Measurements from ENCODE around the gene INPP4B. TPM values are rescaled to one million over a fixed set of nuclear protein-coding genes. Genes with fewer than 3 reads are reported as not detected.

The INPP4B gene
- total RNA-seq, 1 experiment from 2014 or later, result 41.0 TPM

DNA sequence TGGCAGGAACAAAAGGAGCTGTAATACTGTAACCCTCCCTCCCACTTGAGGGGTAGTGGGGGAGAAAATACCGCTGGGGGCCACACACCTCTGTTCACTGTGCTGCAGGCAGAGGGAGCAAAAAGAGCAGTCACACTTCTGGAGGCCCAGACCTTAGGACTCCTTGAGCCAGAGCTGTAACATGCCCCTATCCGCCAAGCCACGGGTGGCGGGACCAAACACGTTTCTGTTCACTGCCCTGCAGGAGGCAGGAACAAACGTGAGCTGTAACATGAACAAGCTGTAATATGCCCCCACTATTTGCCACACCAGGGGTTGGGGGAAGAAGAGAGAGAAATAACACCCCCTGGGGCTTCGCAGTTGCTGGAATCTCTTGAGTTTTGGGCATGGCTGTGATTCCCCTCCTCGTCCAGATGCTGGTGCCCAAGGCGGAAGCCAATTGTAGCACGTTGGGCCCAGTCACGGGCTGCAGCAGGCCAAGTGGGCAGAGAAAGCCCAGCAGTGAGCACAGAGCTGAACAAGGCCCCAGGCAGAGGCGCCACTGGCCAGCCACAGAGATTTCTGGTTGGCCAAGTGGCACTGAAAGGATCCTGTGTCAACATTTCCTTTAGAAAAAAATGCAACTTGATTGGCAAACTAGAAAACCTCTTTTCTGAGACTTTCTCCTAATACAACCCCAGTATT lies 509.7 kb downstream of the INPP4B start:
- Histone ChIP-seq H3K4me1 (ENCODE audit: insufficient read depth, low read length) (no peaks in the 10 kb centered on the region), H3K27me3 (ENCODE audit: low read length) (no peaks in the 10 kb centered on the region), H3K4me3 (ENCODE audit: low read length) (no peak overlapping the region), H3K9ac (ENCODE audit: low read length) (no peak overlapping the region), H4K20me1 (ENCODE audit: low read length) (no peaks in the 10 kb centered on the region), H3K9me2 (replicated peaks; ENCODE audit: low read length) (no peaks in the 10 kb centered on the region), H3K9me3 (ENCODE audit: low read length) (no peaks in the 10 kb centered on the region), H2AFZ (ENCODE audit: low read length) (no peak overlapping the region), H3K4me2 (ENCODE audit: low read length) (no peak overlapping the region), H3K79me2 (ENCODE audit: low read length) (no peaks in the 10 kb centered on the region), H3K27ac (ENCODE audit: low read length) (no peak overlapping the region), H3K36me3 (ENCODE audit: low read depth, low read length) (0 out of 2 replicates have a peak, but pooled peaks cover 3% of the 10 kb centered on the region), H3F3A (ENCODE audit: low read length, unreplicated experiment) (no peaks in the 10 kb centered on the region)
- ChIA-PET POLR2A (ENCODE audit: unreplicated experiment) (no interaction called here), CTCF (no interaction called here)
- intact Hi-C loops (cut with micrococcal nuclease), result no loop called here
- ATAC-seq, result no peak
- BruUV-seq (replicated peaks), result no TSS peak
- no peak for TF ChIP-seq EZH2 (IDR thresholded peaks at IDR 0.05; ENCODE audit: low read length, unreplicated experiment)
- TF ChIP-seq EZH2phosphoT487 (IDR thresholded peaks at IDR 0.05; ENCODE audit: borderline replicate concordance, low read length), result no peak
- TF ChIP-seq CTCF (conservative IDR thresholded peaks at IDR 0.05; ENCODE audit: low read depth, low read length), result no peak
- DNase-seq, result no peak

GRCh38 chr4:142334931-142335330 lies 511.2 kb downstream of the INPP4B start:
- no peaks in the 10 kb centered on the region for H3F3A ChIP-seq (ENCODE audit: low read length, unreplicated experiment)
- ChIA-PET CTCF (no interaction called here), POLR2A (ENCODE audit: unreplicated experiment) (no interaction called here)
- DNase-seq (no peak), ATAC-seq (no peak)
- H3K27me3 ChIP-seq (ENCODE audit: low read length), result no peaks in the 10 kb centered on the region
- no peak overlapping the region for H3K4me2 ChIP-seq (ENCODE audit: low read length)
- no TSS peak for BruUV-seq (replicated peaks)
- 0 out of 2 replicates have a peak, but pooled peaks cover 3% of the 10 kb centered on the region for H3K36me3 ChIP-seq (ENCODE audit: low read depth, low read length)
- H3K9ac ChIP-seq (ENCODE audit: low read length), result no peak overlapping the region
- no peak overlapping the region for H2AFZ ChIP-seq (ENCODE audit: low read length)
- no peaks in the 10 kb centered on the region for H3K9me2 ChIP-seq (replicated peaks; ENCODE audit: low read length)
- no peak overlapping the region for H3K27ac ChIP-seq (ENCODE audit: low read length)
- intact Hi-C loops (cut with micrococcal nuclease), result no loop called here
- no peaks in the 10 kb centered on the region for H3K4me1 ChIP-seq (ENCODE audit: insufficient read depth, low read length)
- H3K79me2 ChIP-seq (ENCODE audit: low read length), result no peaks in the 10 kb centered on the region
- TF ChIP-seq EZH2 (IDR thresholded peaks at IDR 0.05; ENCODE audit: low read length, unreplicated experiment) (no peak), CTCF (conservative IDR thresholded peaks at IDR 0.05; ENCODE audit: low read depth, low read length) (no peak), EZH2phosphoT487 (IDR thresholded peaks at IDR 0.05; ENCODE audit: borderline replicate concordance, low read length) (no peak)
- H4K20me1 ChIP-seq (ENCODE audit: low read length), result no peaks in the 10 kb centered on the region
- no peak overlapping the region for H3K4me3 ChIP-seq (ENCODE audit: low read length)
- no peaks in the 10 kb centered on the region for H3K9me3 ChIP-seq (ENCODE audit: low read length)

- intact Hi-C loops (cut with micrococcal nuclease), result no loop called here
- BruUV-seq (replicated peaks), result no TSS peak
- ChIA-PET CTCF (no interaction called here), POLR2A (ENCODE audit: unreplicated experiment) (interaction anchor here (0.6 kb wide), 1 partner anchor 135 kb away, joined by 3 read pairs; no protein-coding TSS in a partner anchor)
- Histone ChIP-seq H3K27ac (ENCODE audit: low read length) (no peak overlapping the region), H3K9ac (ENCODE audit: low read length) (no peak overlapping the region), H3K4me2 (ENCODE audit: low read length) (no peak overlapping the region), H3K27me3 (ENCODE audit: low read length) (no peaks in the 10 kb centered on the region), H3K4me3 (ENCODE audit: low read length) (no peak overlapping the region), H3K9me2 (replicated peaks; ENCODE audit: low read length) (no peaks in the 10 kb centered on the region), H3K4me1 (ENCODE audit: insufficient read depth, low read length) (no peaks in the 10 kb centered on the region), H3F3A (ENCODE audit: low read length, unreplicated experiment) (no peaks in the 10 kb centered on the region), H3K9me3 (ENCODE audit: low read length) (no peaks in the 10 kb centered on the region), H4K20me1 (ENCODE audit: low read length) (no peaks in the 10 kb centered on the region), H3K79me2 (ENCODE audit: low read length) (no peaks in the 10 kb centered on the region), H3K36me3 (ENCODE audit: low read depth, low read length) (0 out of 2 replicates have a peak, but pooled peaks cover 3% of the 10 kb centered on the region), H2AFZ (ENCODE audit: low read length) (no peak overlapping the region)
- ATAC-seq, result no peak
- no peak for DNase-seq
- no peak for TF ChIP-seq EZH2 (IDR thresholded peaks at IDR 0.05; ENCODE audit: low read length, unreplicated experiment)
- no peak for TF ChIP-seq EZH2phosphoT487 (IDR thresholded peaks at IDR 0.05; ENCODE audit: borderline replicate concordance, low read length)
- no peak for TF ChIP-seq CTCF (conservative IDR thresholded peaks at IDR 0.05; ENCODE audit: low read depth, low read length)
Measured at GRCh38 chr4:142331646-142332045, 514.5 kb downstream of the INPP4B start.

Data from PC-3 (cell line).